Subcutaneous adipose tissue (tissue), 4 donors: Measurements from ENCODE around the gene DUSP21. TPM values are rescaled to one million over a fixed set of nuclear protein-coding genes. Genes with fewer than 3 reads are reported as not detected.

Experiments
- total RNA-seq, 4 donors: library from RNA; depleted of rRNA; stranded (reverse); fragments of >200 nt; gene quantifications; one replicate each; pipeline ENCODE4 v1.1.0, GENCODE V29; 2016
- TF ChIP-seq, protein P1 (sequence below): fragments of 450-650 bp; IDR thresholded peaks from one replicate; pipeline ENCODE4 v1.5.1; 2016; ENCODE audit warnings: low read depth, mild to moderate bottlenecking, control low read depth, antibody characterized with exemption, moderate library complexity

Gene DUSP21
- not detected for total RNA-seq

DNA sequence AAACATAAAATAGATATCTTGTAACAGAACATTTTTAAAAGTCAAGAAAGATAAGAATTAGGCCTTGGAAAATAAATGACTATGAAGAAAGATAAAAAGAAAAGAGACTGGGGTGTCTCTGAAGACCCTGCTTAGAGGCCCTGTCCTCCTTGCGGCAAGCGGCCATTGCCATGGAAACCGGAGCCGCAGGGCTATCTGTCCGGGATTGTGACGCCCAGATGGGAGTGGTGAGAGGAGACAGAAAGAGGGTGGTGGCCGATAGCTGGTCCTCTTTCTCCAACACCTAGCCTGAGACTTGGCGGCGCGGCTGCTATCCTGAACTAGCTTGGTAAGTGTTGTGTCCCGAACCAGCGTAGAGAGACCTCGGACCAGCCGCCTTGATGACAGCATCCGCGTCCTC, at the start of gene DUSP21:
Gene DUSP21, plus strand, starts transcription at position 269 of the 400 bp plus-strand sequence. Its CDS starts 112 bp downstream, at position 381.
- TF ChIP-seq, protein P1, sequence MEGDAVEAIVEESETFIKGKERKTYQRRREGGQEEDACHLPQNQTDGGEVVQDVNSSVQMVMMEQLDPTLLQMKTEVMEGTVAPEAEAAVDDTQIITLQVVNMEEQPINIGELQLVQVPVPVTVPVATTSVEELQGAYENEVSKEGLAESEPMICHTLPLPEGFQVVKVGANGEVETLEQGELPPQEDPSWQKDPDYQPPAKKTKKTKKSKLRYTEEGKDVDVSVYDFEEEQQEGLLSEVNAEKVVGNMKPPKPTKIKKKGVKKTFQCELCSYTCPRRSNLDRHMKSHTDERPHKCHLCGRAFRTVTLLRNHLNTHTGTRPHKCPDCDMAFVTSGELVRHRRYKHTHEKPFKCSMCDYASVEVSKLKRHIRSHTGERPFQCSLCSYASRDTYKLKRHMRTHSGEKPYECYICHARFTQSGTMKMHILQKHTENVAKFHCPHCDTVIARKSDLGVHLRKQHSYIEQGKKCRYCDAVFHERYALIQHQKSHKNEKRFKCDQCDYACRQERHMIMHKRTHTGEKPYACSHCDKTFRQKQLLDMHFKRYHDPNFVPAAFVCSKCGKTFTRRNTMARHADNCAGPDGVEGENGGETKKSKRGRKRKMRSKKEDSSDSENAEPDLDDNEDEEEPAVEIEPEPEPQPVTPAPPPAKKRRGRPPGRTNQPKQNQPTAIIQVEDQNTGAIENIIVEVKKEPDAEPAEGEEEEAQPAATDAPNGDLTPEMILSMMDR = no peak

DNA sequence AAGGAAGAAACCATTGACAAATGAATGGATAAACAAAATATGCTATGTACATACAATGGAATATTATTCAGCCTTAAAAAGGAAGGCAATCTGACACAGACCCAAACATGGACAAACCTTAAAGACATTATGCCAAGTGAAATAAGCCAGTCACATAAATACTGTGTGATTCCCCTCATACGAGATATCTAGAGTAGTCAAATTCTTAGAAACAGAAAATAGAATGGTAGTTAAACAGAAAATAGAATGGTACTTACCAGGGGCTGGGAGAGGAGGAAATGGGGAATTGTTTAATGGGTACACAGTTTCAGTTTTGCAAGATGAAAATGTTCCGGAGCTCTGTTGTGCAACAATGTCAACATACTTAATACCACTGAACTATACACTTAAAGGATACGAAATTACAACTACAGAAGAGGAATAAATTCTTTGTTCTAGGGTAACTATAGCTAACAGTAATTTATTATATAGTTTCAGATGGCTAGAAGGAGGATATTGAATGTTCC, 47.8 kb upstream of the DUSP21 start:
- TF ChIP-seq, protein P1 = no peak

DNA sequence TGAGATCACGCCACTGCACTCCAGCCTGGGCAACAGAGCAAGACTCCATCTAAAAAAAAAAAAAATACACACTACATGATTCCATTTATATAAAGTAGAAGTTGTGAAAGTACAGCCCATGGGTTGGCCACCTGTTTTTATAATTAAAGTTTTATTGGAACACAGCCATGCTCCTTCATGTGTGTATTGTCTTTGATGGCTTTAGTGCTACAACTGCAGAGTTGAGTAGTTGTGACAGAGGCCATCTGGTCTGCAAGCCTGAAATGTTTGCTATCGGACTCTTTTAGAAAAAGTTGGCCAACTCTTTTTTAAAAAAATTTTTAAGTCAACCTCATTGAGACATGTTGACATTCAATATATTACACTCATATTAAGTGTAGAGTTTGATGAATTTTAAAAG, 41.2 kb upstream of the DUSP21 start:
- TF ChIP-seq, protein P1 = no peak

DNA sequence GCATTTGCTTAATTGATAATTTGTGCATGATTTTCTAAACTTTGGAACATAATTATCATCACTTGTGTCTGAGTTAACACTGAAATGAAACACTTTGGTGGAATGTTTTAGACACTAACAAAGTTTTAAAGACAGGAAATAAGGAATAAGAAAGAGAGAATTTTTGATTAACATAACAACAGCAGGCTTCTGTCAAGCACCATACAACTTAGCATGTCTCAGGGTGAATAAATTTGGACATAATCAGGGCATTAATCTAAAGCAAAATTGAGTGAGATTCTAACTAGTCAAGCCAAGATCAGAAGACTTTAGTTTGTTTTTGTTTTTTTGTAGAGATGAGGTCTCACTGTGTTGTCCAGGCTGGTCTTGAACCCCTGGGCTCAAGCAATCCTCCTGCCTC, 28.1 kb upstream of the DUSP21 start:
- TF ChIP-seq, protein P1 = no peak

DNA sequence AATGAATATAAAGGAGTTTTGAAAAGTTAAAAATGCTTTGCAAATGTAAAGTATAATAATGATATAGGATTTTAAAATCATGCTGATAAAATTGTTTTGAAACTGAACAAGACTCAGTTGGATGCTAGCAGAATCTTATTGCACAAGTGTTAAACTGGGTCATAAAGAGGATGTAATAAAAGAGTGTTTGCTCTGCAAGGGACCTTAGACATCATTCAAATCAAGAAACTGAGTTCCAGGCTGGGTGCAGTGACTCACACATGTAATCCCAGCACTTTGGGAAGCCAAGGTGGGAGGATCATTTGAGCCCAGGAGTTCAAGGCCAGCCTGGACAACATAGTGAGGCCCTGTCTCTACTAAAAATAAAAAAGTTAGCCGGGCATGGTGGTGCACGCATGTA, 27.5 kb upstream of the DUSP21 start:
- TF ChIP-seq, protein P1 = no peak

DNA sequence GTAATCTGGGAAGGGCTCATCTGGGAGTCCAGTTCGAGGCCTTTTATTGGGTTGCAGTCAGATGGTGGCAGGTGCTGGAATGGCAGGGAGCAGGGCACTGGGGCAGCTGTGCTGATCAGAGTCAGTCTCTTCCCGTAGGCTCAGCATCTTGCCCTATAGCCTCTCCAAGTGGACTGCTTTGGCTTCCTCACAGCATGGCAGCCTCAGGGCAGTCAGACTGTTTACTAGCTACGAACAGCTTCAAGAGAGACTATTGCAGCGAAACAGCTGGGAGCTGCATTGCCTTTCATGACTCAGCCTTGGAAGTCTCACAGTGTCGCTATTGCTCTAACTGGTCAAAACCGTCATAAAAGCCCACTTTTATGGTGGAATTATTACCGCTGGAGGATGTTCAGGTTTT, 26.8 kb upstream of the DUSP21 start:
- TF ChIP-seq, protein P1 = no peak

DNA sequence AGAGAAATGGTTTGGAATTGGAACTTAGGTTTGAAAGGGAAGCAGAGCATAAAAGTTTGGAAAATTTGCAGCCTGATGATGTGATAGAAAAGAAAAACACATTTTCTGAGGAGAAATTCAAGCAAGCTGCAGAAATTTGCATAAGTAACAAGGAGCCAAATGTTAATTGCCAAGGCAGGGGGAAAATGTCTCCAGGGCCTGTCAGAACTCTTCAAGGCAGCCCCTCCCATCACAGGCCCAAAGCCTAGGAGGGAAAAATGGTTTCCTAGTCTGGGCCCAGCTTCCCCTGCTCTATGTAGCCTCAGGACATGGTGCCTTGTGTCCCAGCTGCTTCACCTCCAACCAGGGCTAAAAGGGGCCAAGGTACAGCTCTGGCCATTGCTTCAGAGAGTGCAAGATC, 21.2 kb upstream of the DUSP21 start:
- TF ChIP-seq, protein P1 = no peak
